ENCODE data around the gene NOG.

DNA sequence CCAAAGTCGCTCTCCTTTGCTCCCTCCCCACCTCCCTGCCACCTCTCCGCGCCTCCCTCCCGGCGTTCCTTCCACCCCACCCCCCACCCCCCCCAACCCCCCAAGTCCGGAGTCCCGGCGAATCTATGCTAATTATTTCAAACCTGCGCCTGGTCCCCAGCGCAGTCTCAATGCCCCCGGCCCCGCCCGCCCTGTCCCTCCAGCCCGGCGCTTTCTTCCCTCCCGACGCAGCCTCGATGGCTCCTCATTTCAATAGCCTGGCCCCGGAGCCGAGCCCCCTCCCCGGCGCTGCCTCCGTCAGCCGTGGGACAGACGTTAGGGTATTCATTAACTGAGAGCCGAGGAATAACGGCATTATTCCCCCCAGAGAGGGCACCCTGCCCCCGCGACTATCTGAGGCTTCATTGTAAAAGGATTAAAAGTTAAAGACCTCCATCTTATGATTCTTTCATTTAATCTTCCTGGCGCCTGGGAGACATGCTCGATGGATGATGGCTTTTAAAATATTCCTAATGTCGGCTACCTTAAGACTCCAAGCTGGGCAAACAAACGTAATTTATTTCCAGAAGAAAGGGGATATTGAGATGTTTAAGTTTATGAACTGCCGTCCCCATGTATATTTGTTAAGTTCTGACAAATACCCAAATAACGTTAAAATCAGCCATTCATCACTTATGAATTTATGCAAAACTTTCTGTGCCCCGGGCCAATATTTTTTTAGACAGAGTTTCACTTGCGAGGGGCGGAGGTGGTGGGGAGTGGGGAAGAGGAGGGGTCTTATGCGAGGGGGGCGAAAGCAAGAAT, 3.4 kb downstream of the NOG start:
- TF ChIP-seq EZH2phosphoT487 (IDR thresholded peaks at IDR 0.05; ENCODE audit: borderline replicate concordance, low read length), result no peak
- TF ChIP-seq, protein P1, sequence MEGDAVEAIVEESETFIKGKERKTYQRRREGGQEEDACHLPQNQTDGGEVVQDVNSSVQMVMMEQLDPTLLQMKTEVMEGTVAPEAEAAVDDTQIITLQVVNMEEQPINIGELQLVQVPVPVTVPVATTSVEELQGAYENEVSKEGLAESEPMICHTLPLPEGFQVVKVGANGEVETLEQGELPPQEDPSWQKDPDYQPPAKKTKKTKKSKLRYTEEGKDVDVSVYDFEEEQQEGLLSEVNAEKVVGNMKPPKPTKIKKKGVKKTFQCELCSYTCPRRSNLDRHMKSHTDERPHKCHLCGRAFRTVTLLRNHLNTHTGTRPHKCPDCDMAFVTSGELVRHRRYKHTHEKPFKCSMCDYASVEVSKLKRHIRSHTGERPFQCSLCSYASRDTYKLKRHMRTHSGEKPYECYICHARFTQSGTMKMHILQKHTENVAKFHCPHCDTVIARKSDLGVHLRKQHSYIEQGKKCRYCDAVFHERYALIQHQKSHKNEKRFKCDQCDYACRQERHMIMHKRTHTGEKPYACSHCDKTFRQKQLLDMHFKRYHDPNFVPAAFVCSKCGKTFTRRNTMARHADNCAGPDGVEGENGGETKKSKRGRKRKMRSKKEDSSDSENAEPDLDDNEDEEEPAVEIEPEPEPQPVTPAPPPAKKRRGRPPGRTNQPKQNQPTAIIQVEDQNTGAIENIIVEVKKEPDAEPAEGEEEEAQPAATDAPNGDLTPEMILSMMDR (IDR thresholded peaks at IDR 0.05; ENCODE audit: low read depth, low read length, poor library complexity, severe bottlenecking), result no peak
